Activated naive CD8-positive, alpha-beta T cell (primary cell): Measurements from ENCODE around the gene ZXDC.

Experiments
- H3K27ac Mint-ChIP-seq: one replicate; pipeline ENCODE4 v1.8.0; 2021; ENCODE audit warnings: mixed read lengths
- H3K27me3 Mint-ChIP-seq: one replicate; pipeline ENCODE4 v1.8.0; 2021; ENCODE audit warnings: mixed read lengths
- H3K36me3 Mint-ChIP-seq: one replicate; pipeline ENCODE4 v1.8.0; 2021; ENCODE audit warnings: mixed read lengths
- H3K4me1 Mint-ChIP-seq: one replicate; pipeline ENCODE4 v1.8.0; 2021; ENCODE audit warnings: low read depth, mixed read lengths
- H3K4me3 Mint-ChIP-seq: one replicate; pipeline ENCODE4 v1.8.0; 2021; ENCODE audit warnings: mild to moderate bottlenecking, mixed read lengths
- H3K9me3 Mint-ChIP-seq: one replicate; pipeline ENCODE4 v1.8.0; 2021; ENCODE audit warnings: low read depth, mixed read lengths

ZXDC gene

GRCh38 chr3:126516152-126516935 lies 40.7 kb upstream of the ZXDC start:
- Mint-ChIP-seq H3K4me1 (no peaks in the 10 kb centered on the region), H3K36me3 (no peaks in the 10 kb centered on the region), H3K27ac (no peak overlapping the region), H3K9me3 (no peaks in the 10 kb centered on the region), H3K4me3 (no peak overlapping the region), H3K27me3 (no peaks in the 10 kb centered on the region)

GRCh38 chr3:126515066-126515706 lies 39.5 kb upstream of the ZXDC start:
- Mint-ChIP-seq H3K4me3 (no peak overlapping the region), H3K27ac (no peak overlapping the region), H3K27me3 (no peaks in the 10 kb centered on the region), H3K4me1 (no peaks in the 10 kb centered on the region), H3K9me3 (no peaks in the 10 kb centered on the region), H3K36me3 (no peaks in the 10 kb centered on the region)

- Mint-ChIP-seq H3K9me3 (no peaks in the 10 kb centered on the region), H3K27ac (no peak overlapping the region), H3K4me1 (no peaks in the 10 kb centered on the region), H3K36me3 (no peaks in the 10 kb centered on the region), H3K27me3 (no peaks in the 10 kb centered on the region), H3K4me3 (no peak overlapping the region)
These were observed 38.5 kb upstream of the ZXDC start for GRCh38 chr3:126514161-126514560.

GRCh38 chr3:126512916-126513650 lies 37.4 kb upstream of the ZXDC start:
- no peak overlapping the region for H3K4me3 Mint-ChIP-seq
- no peaks in the 10 kb centered on the region for H3K27me3 Mint-ChIP-seq
- H3K36me3 Mint-ChIP-seq, result no peaks in the 10 kb centered on the region
- H3K9me3 Mint-ChIP-seq, result no peaks in the 10 kb centered on the region
- no peaks in the 10 kb centered on the region for H3K4me1 Mint-ChIP-seq
- H3K27ac Mint-ChIP-seq, result no peak overlapping the region

- Mint-ChIP-seq H3K27ac (no peak overlapping the region), H3K36me3 (no peaks in the 10 kb centered on the region), H3K9me3 (no peaks in the 10 kb centered on the region), H3K4me1 (no peaks in the 10 kb centered on the region), H3K27me3 (no peaks in the 10 kb centered on the region), H3K4me3 (no peak overlapping the region)
These were observed 36.3 kb upstream of the ZXDC start for GRCh38 chr3:126512026-126512425.

GRCh38 chr3:126511291-126511690 lies 35.6 kb upstream of the ZXDC start:
- Mint-ChIP-seq H3K4me1 (no peaks in the 10 kb centered on the region), H3K9me3 (no peaks in the 10 kb centered on the region), H3K27me3 (no peaks in the 10 kb centered on the region), H3K27ac (no peak overlapping the region), H3K4me3 (no peak overlapping the region), H3K36me3 (no peaks in the 10 kb centered on the region)

- H3K4me1 Mint-ChIP-seq, result no peaks in the 10 kb centered on the region
- H3K27ac Mint-ChIP-seq, result no peak overlapping the region
- H3K4me3 Mint-ChIP-seq, result no peak overlapping the region
- H3K9me3 Mint-ChIP-seq, result no peaks in the 10 kb centered on the region
- no peaks in the 10 kb centered on the region for H3K27me3 Mint-ChIP-seq
- no peaks in the 10 kb centered on the region for H3K36me3 Mint-ChIP-seq
These were observed 34.7 kb upstream of the ZXDC start for GRCh38 chr3:126510308-126510910.

GRCh38 chr3:126509597-126510307 lies 34.1 kb upstream of the ZXDC start:
- no peaks in the 10 kb centered on the region for H3K4me1 Mint-ChIP-seq
- H3K27ac Mint-ChIP-seq, result no peak overlapping the region
- no peak overlapping the region for H3K4me3 Mint-ChIP-seq
- no peaks in the 10 kb centered on the region for H3K36me3 Mint-ChIP-seq
- no peaks in the 10 kb centered on the region for H3K27me3 Mint-ChIP-seq
- H3K9me3 Mint-ChIP-seq, result no peaks in the 10 kb centered on the region

GRCh38 chr3:126508564-126508964 lies 32.9 kb upstream of the ZXDC start:
- Mint-ChIP-seq H3K36me3 (no peaks in the 10 kb centered on the region), H3K27ac (no peak overlapping the region), H3K4me1 (no peaks in the 10 kb centered on the region), H3K4me3 (no peak overlapping the region), H3K9me3 (no peaks in the 10 kb centered on the region), H3K27me3 (no peaks in the 10 kb centered on the region)

- Mint-ChIP-seq H3K4me3 (no peak overlapping the region), H3K27me3 (no peaks in the 10 kb centered on the region), H3K9me3 (no peaks in the 10 kb centered on the region), H3K27ac (no peak overlapping the region), H3K36me3 (no peaks in the 10 kb centered on the region), H3K4me1 (no peaks in the 10 kb centered on the region)
These were observed 32.2 kb upstream of the ZXDC start for GRCh38 chr3:126507886-126508285.

- no peak overlapping the region for H3K4me3 Mint-ChIP-seq
- H3K36me3 Mint-ChIP-seq, result no peaks in the 10 kb centered on the region
- no peak overlapping the region for H3K27ac Mint-ChIP-seq
- no peaks in the 10 kb centered on the region for H3K9me3 Mint-ChIP-seq
- H3K4me1 Mint-ChIP-seq, result peaks cover 2% of the 10 kb centered on the region
- H3K27me3 Mint-ChIP-seq, result no peaks in the 10 kb centered on the region
These were observed 28.0 kb upstream of the ZXDC start for GRCh38 chr3:126503701-126504100.

- Mint-ChIP-seq H3K36me3 (no peaks in the 10 kb centered on the region), H3K27ac (no peak overlapping the region), H3K4me1 (peaks cover 4% of the 10 kb centered on the region), H3K9me3 (no peaks in the 10 kb centered on the region), H3K4me3 (no peak overlapping the region), H3K27me3 (no peaks in the 10 kb centered on the region)
These were observed 27.0 kb upstream of the ZXDC start for GRCh38 chr3:126502656-126503055.

GRCh38 chr3:126501736-126502135 lies 26.0 kb upstream of the ZXDC start:
- no peaks in the 10 kb centered on the region for H3K36me3 Mint-ChIP-seq
- peaks cover 9% of the 10 kb centered on the region for H3K4me1 Mint-ChIP-seq
- H3K9me3 Mint-ChIP-seq, result no peaks in the 10 kb centered on the region
- H3K27ac Mint-ChIP-seq, result no peak overlapping the region
- no peaks in the 10 kb centered on the region for H3K27me3 Mint-ChIP-seq
- no peak overlapping the region for H3K4me3 Mint-ChIP-seq

- Mint-ChIP-seq H3K4me1 (peaks cover 9% of the 10 kb centered on the region), H3K4me3 (no peak overlapping the region), H3K27ac (no peak overlapping the region), H3K36me3 (no peaks in the 10 kb centered on the region), H3K9me3 (no peaks in the 10 kb centered on the region), H3K27me3 (no peaks in the 10 kb centered on the region)
These were observed 25.4 kb upstream of the ZXDC start for GRCh38 chr3:126501054-126501453.
